Keratinocyte (primary cell): ENCODE results near the gene TIRAP. TPM values are rescaled to one million over a fixed set of nuclear protein-coding genes. Genes with fewer than 3 reads are reported as not detected.

Experiments
- DNase-seq: peaks from one replicate; pipeline ENCODE4 v3.0.0-alpha.2; 2011; ENCODE audit warnings: low read depth, missing footprints, low spot score
- FAIRE-seq: peaks from 2 replicates; lab custom pipeline; 2011; peaks lifted over from hg19 to GRCh38; lab: Jason Lieb, UNC
- H2AFZ ChIP-seq: 2 replicates; pipeline ENCODE4 v1.6.0; 2012; ENCODE audit warnings: low read length, control low read depth, inconsistent platforms; ENCODE audit not compliant: control insufficient read depth
- H3K27ac ChIP-seq: 2 replicates; pipeline ENCODE4 v1.5.1; 2011; ENCODE audit warnings: low read length; ENCODE audit not compliant: control insufficient read depth, insufficient read depth
- H3K27me3 ChIP-seq: 3 replicates; pipeline ENCODE4 v1.6.0; 2011; ENCODE audit warnings: low read length; ENCODE audit not compliant: control insufficient read depth, insufficient read depth; ENCODE audit errors: extremely low read depth
- H3K36me3 ChIP-seq, 2 experiments: 2 replicates in 1 of 2; 3 replicates in 1 of 2; pipeline ENCODE4 v1.5.1; 2011; ENCODE audit warnings: low read length in 2 of 2, mild to moderate bottlenecking in 1 of 2; ENCODE audit not compliant: control insufficient read depth in 2 of 2, insufficient read depth in 2 of 2; ENCODE audit errors: extremely low read depth in 1 of 2
- H3K4me1 ChIP-seq: 3 replicates; pipeline ENCODE4 v1.5.1; 2011; ENCODE audit warnings: low read length; ENCODE audit not compliant: control insufficient read depth, insufficient read depth; ENCODE audit errors: extremely low read depth
- H3K4me2 ChIP-seq: 3 replicates; pipeline ENCODE4 v1.6.0; 2011; ENCODE audit warnings: low read depth, low read length; ENCODE audit not compliant: control insufficient read depth, insufficient read depth; ENCODE audit errors: extremely low read depth
- H3K4me3 ChIP-seq, 3 experiments: fragments of 200-600 bp in 1 of 3; sonication (generic) in 1 of 3; 2 replicates in 2 of 3; 3 replicates in 1 of 3; pipeline ENCODE4 v1.5.1; 2011 to 2016; ENCODE audit warnings: low read length in 3 of 3, mild to moderate bottlenecking in 3 of 3, control low read depth in 2 of 3, inconsistent platforms in 1 of 3, low read depth in 1 of 3, mixed read lengths in 1 of 3, mixed run types in 1 of 3, moderate library complexity in 1 of 3; ENCODE audit not compliant: control insufficient read depth in 2 of 3, insufficient read depth in 2 of 3; ENCODE audit errors: extremely low read depth in 1 of 3
- H3K79me2 ChIP-seq: 2 replicates; pipeline ENCODE4 v1.6.0; 2012; ENCODE audit warnings: low read length; ENCODE audit not compliant: control insufficient read depth, insufficient read depth
- H3K9ac ChIP-seq: 3 replicates; pipeline ENCODE4 v1.6.0; 2011; ENCODE audit warnings: low read length; ENCODE audit not compliant: control insufficient read depth, insufficient read depth; ENCODE audit errors: extremely low read depth
- H3K9me1 ChIP-seq: 3 replicates; pipeline ENCODE4 v1.6.0; 2011; ENCODE audit warnings: low read length; ENCODE audit not compliant: control insufficient read depth, insufficient read depth; ENCODE audit errors: extremely low read depth
- H3K9me3 ChIP-seq: 2 replicates; pipeline ENCODE4 v1.5.1; 2012; ENCODE audit warnings: low read depth, low read length; ENCODE audit not compliant: control insufficient read depth
- H4K20me1 ChIP-seq: 3 replicates; pipeline ENCODE4 v1.6.0; 2011; ENCODE audit warnings: low read length; ENCODE audit not compliant: control insufficient read depth, insufficient read depth; ENCODE audit errors: extremely low read depth
- CTCF ChIP-seq, 3 experiments: IDR thresholded peaks in 1 of 3; conservative IDR thresholded peaks in 1 of 3; optimal IDR thresholded peaks in 1 of 3; 2 replicates in 2 of 3; 3 replicates in 1 of 3; pipeline versions ENCODE3 to v1.5.1; 2011; ENCODE audit warnings: low read length in 3 of 3, mild to moderate bottlenecking in 3 of 3, moderate library complexity in 2 of 3, control low read depth in 1 of 3, inconsistent platforms in 1 of 3; ENCODE audit not compliant: insufficient read depth in 2 of 3; ENCODE audit errors: extremely low read depth in 1 of 3
- EZH2 ChIP-seq: IDR thresholded peaks from one replicate; pipeline ENCODE4 v1.6.1; 2012; ENCODE audit warnings: inconsistent platforms, mild to moderate bottlenecking, low read length, moderate library complexity
- dilution Hi-C: fragments of 300-500 bp; cut with MboI; formaldehyde crosslinking; loops from one replicate; pipeline ENCODE4 v1.7.0; 2020; ENCODE audit warnings: low sequenced_read_pairs; ENCODE audit not compliant: extremely low pct_ligation_motif_present
- polyA plus RNA-seq, 5 experiments: library from polyadenylated mRNA; depleted of rRNA in 3 of 5; stranded (reverse) in 3 of 5; stranded (forward) in 1 of 5; unstranded in 1 of 5; fragments of >200 nt; gene quantifications; 1 replicate in 1 of 5; 2 replicates in 3 of 5; 3 replicates in 1 of 5; pipeline versions ENCODE4 v1.2.1 to v1.2.3, GENCODE V29; 2011 to 2012; ENCODE audit warnings: missing spikeins in 2 of 5, low read depth in 1 of 5, low replicate concordance in 1 of 5

The TIRAP gene
- polyA plus RNA-seq, 1 donor (not counting 4 experiments of a cell fraction or from before 2014, with no cell fraction given), result 3.2 TPM

DNA sequence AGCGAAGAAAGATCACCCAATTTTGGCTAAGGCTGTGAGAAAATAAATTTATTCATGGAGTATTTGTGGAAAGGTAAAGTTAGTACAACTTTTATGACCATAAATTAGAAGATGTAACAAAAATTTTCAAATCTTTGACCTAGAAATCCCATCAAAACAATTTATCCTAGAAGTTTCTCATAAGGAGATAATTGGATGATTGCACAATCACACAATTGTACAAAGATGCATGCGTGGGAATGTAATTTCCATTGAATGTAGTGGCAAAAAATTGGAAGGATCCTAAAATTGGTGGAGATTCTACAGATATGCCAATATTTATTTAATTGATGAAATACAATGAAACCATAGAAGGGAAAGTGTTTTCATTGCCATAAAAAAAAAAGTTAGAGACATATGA, 25.7 kb upstream of the TIRAP start:
- H3K27me3 ChIP-seq, result no peaks in the 10 kb centered on the region
- no peak overlapping the region for H2AFZ ChIP-seq
- no peaks in the 10 kb centered on the region for H3K9me1 ChIP-seq
- H3K4me2 ChIP-seq, result no peak overlapping the region
- peaks cover 3 to 14% of the 10 kb centered on the region in 2 experiments for H3K36me3 ChIP-seq
- H3K9ac ChIP-seq, result no peak overlapping the region
- H3K4me1 ChIP-seq, result no peaks in the 10 kb centered on the region
- no peaks in the 10 kb centered on the region for H4K20me1 ChIP-seq
- H3K4me3 ChIP-seq, result no peak overlapping the region
- no peak overlapping the region for H3K27ac ChIP-seq
- TF ChIP-seq CTCF (optimal IDR thresholded peaks at IDR 0.05 in 1 of 3, IDR thresholded peaks at IDR 0.05 in 1 of 3, conservative IDR thresholded peaks at IDR 0.05 in 1 of 3; ENCODE audit: extremely low read depth in 1 of 3, insufficient read depth in 2 of 3, low read length in 3 of 3), result no peak
- TF ChIP-seq EZH2, result no peak
- no peaks in the 10 kb centered on the region for H3K79me2 ChIP-seq
- no peaks in the 10 kb centered on the region for H3K9me3 ChIP-seq
- DNase-seq, result no peak
- FAIRE-seq, result no peak
- dilution Hi-C loops, result no loop called here

- FAIRE-seq, result no peak
- Histone ChIP-seq H3K9me1 (no peaks in the 10 kb centered on the region), H3K4me3 (no peak overlapping the region), H4K20me1 (no peaks in the 10 kb centered on the region), H3K27ac (no peak overlapping the region), H3K9ac (no peak overlapping the region), H3K27me3 (no peaks in the 10 kb centered on the region), H3K4me2 (no peak overlapping the region), H3K4me1 (no peaks in the 10 kb centered on the region), H3K36me3 (peaks cover 5 to 11% of the 10 kb centered on the region in 2 experiments), H2AFZ (no peak overlapping the region), H3K79me2 (no peaks in the 10 kb centered on the region), H3K9me3 (no peaks in the 10 kb centered on the region)
- no peak for DNase-seq
- TF ChIP-seq CTCF (optimal IDR thresholded peaks at IDR 0.05 in 1 of 3, IDR thresholded peaks at IDR 0.05 in 1 of 3, conservative IDR thresholded peaks at IDR 0.05 in 1 of 3; ENCODE audit: extremely low read depth in 1 of 3, insufficient read depth in 2 of 3, low read length in 3 of 3) (no peak), EZH2 (no peak)
- dilution Hi-C loops, result no loop called here
These were observed 25.1 kb upstream of the TIRAP start for GRCh38 chr11:126257764-126258163.
